ENCODE data around the gene IDNK.

The IDNK gene

GRCh38 chr9:83646500-83647239, 23.7 kb downstream of the IDNK start:
- peaks cover 0 to 16% (median 0%) of the 10 kb centered on the region in 11 experiments; a peak in 4 of 22 replicates for H4K20me1 ChIP-seq
- H3K9me3 ChIP-seq (replicated peaks in 1 of 11): peaks cover 0 to 5% (median 3%) of the 10 kb centered on the region in 11 experiments; a peak in 9 of 22 replicates
- no peak overlapping the region for H3K4me3 ChIP-seq
- peaks cover 0 to 24% (median 11%) of the 10 kb centered on the region in 10 experiments; a peak in 11 of 20 replicates for H3K4me1 ChIP-seq
- peaks cover 11 to 51% (median 37%) of the 10 kb centered on the region in 11 experiments for H3K36me3 ChIP-seq
- no peaks in the 10 kb centered on the region for H3K27me3 ChIP-seq
- H3K9ac ChIP-seq: no peak overlapping the region
- H3K4me2 ChIP-seq: peak overlapping the region in 2 of 11 experiments; percentile 5 to 6; a peak in 3 of 22 replicates
- TF ChIP-seq Cebpa-rat (IDR thresholded peaks at IDR 0.05): no peak
- no peak overlapping the region for H3K27ac ChIP-seq

- Histone ChIP-seq H3K4me1 (peaks cover 0 to 30% (median 15%) of the 10 kb centered on the region in 10 experiments; a peak in 15 of 20 replicates), H3K27ac (no peak overlapping the region), H4K20me1 (peaks cover 0 to 25% (median 0%) of the 10 kb centered on the region in 11 experiments; a peak in 6 of 22 replicates), H3K9ac (no peak overlapping the region), H3K36me3 (peaks cover 35 to 75% (median 61%) of the 10 kb centered on the region in 11 experiments), H3K4me2 (no peak overlapping the region), H3K4me3 (no peak overlapping the region), H3K9me3 (replicated peaks in 1 of 11) (peaks cover 4 to 29% (median 19%) of the 10 kb centered on the region in 11 experiments; a peak in 18 of 22 replicates), H3K27me3 (no peaks in the 10 kb centered on the region)
- TF ChIP-seq Cebpa-rat (IDR thresholded peaks at IDR 0.05): no peak
These were observed 26.1 kb downstream of the IDNK start for GRCh38 chr9:83649080-83649479.

- H3K4me2 ChIP-seq: no peak overlapping the region
- no peak overlapping the region for H3K9ac ChIP-seq
- H3K27me3 ChIP-seq: no peaks in the 10 kb centered on the region
- no peak overlapping the region for H3K4me3 ChIP-seq
- H3K4me1 ChIP-seq: peaks cover 0 to 27% (median 14%) of the 10 kb centered on the region in 10 experiments; a peak in 15 of 20 replicates
- H4K20me1 ChIP-seq: peaks cover 0 to 25% (median 0%) of the 10 kb centered on the region in 11 experiments; a peak in 6 of 22 replicates
- peaks cover 40 to 79% (median 66%) of the 10 kb centered on the region in 11 experiments for H3K36me3 ChIP-seq
- no peak for TF ChIP-seq Cebpa-rat (IDR thresholded peaks at IDR 0.05)
- peaks cover 4 to 32% (median 19%) of the 10 kb centered on the region in 11 experiments; a peak in 18 of 22 replicates for H3K9me3 ChIP-seq (replicated peaks in 1 of 11)
- H3K27ac ChIP-seq: no peak overlapping the region
These were observed 26.6 kb downstream of the IDNK start for GRCh38 chr9:83649515-83649914.

GRCh38 chr9:83651558-83651957, 28.6 kb downstream of the IDNK start:
- Histone ChIP-seq H3K9ac (no peak overlapping the region), H3K4me2 (no peak overlapping the region), H4K20me1 (peaks cover 0 to 30% (median 0%) of the 10 kb centered on the region in 11 experiments; a peak in 4 of 22 replicates), H3K4me3 (no peak overlapping the region), H3K4me1 (peaks cover 0 to 32% (median 10%) of the 10 kb centered on the region in 10 experiments; a peak in 13 of 20 replicates), H3K27me3 (no peaks in the 10 kb centered on the region), H3K36me3 (peaks cover 60 to 89% (median 80%) of the 10 kb centered on the region in 11 experiments), H3K27ac (no peak overlapping the region), H3K9me3 (replicated peaks in 1 of 11) (peaks cover 4 to 36% (median 19%) of the 10 kb centered on the region in 11 experiments; a peak in 18 of 22 replicates)
- TF ChIP-seq Cebpa-rat (IDR thresholded peaks at IDR 0.05): no peak

- no peaks in the 10 kb centered on the region for H3K27me3 ChIP-seq
- H4K20me1 ChIP-seq: peaks cover 0 to 30% (median 0%) of the 10 kb centered on the region in 11 experiments; a peak in 4 of 22 replicates
- no peak overlapping the region for H3K9ac ChIP-seq
- H3K4me2 ChIP-seq: no peak overlapping the region
- no peak for TF ChIP-seq Cebpa-rat (IDR thresholded peaks at IDR 0.05)
- H3K36me3 ChIP-seq: peaks cover 67 to 92% (median 84%) of the 10 kb centered on the region in 11 experiments
- no peak overlapping the region for H3K27ac ChIP-seq
- no peak overlapping the region for H3K4me3 ChIP-seq
- H3K4me1 ChIP-seq: peaks cover 0 to 35% (median 6%) of the 10 kb centered on the region in 10 experiments; a peak in 11 of 20 replicates
- peaks cover 4 to 36% (median 19%) of the 10 kb centered on the region in 11 experiments; a peak in 18 of 22 replicates for H3K9me3 ChIP-seq (replicated peaks in 1 of 11)
These were observed 29.5 kb downstream of the IDNK start for GRCh38 chr9:83652433-83652832.

- H3K27ac ChIP-seq: no peak overlapping the region
- TF ChIP-seq Cebpa-rat (IDR thresholded peaks at IDR 0.05): no peak
- H3K4me3 ChIP-seq: no peak overlapping the region
- peaks cover 4 to 36% (median 19%) of the 10 kb centered on the region in 11 experiments; a peak in 18 of 22 replicates for H3K9me3 ChIP-seq (replicated peaks in 1 of 11)
- H3K27me3 ChIP-seq: no peaks in the 10 kb centered on the region
- H3K36me3 ChIP-seq: peaks cover 88 to 100% (median 99%) of the 10 kb centered on the region in 11 experiments
- no peak overlapping the region for H3K4me2 ChIP-seq
- peaks cover 0 to 34% (median 0%) of the 10 kb centered on the region in 11 experiments; a peak in 5 of 22 replicates for H4K20me1 ChIP-seq
- peaks cover 0 to 35% (median under 1%) of the 10 kb centered on the region in 10 experiments; a peak in 6 of 20 replicates for H3K4me1 ChIP-seq
- no peak overlapping the region for H3K9ac ChIP-seq
These were observed 32.5 kb downstream of the IDNK start for GRCh38 chr9:83655433-83655832.

GRCh38 chr9:83656032-83656680, 33.2 kb downstream of the IDNK start:
- Histone ChIP-seq H3K4me3 (no peak overlapping the region), H3K4me1 (peaks cover 0 to 32% (median 0%) of the 10 kb centered on the region in 10 experiments; a peak in 6 of 20 replicates), H3K27me3 (no peaks in the 10 kb centered on the region), H4K20me1 (peaks cover 0 to 27% (median 0%) of the 10 kb centered on the region in 11 experiments; a peak in 5 of 22 replicates), H3K27ac (no peak overlapping the region), H3K4me2 (no peak overlapping the region), H3K9me3 (replicated peaks in 1 of 11) (peaks cover 4 to 36% (median 19%) of the 10 kb centered on the region in 11 experiments; a peak in 18 of 22 replicates), H3K9ac (no peak overlapping the region), H3K36me3 (peaks cover 89 to 100% (median 98%) of the 10 kb centered on the region in 11 experiments)
- TF ChIP-seq Cebpa-rat (IDR thresholded peaks at IDR 0.05): no peak

GRCh38 chr9:83656952-83657351, 34.0 kb downstream of the IDNK start:
- Histone ChIP-seq H3K4me2 (no peak overlapping the region), H3K36me3 (peaks cover 89 to 100% (median 98%) of the 10 kb centered on the region in 11 experiments), H3K9me3 (replicated peaks in 1 of 11) (peaks cover under 1 to 31% (median 15%) of the 10 kb centered on the region in 11 experiments; a peak in 18 of 22 replicates), H3K4me3 (no peak overlapping the region), H3K27me3 (no peaks in the 10 kb centered on the region), H4K20me1 (peaks cover 0 to 24% (median 0%) of the 10 kb centered on the region in 11 experiments; a peak in 4 of 22 replicates), H3K9ac (no peak overlapping the region), H3K4me1 (peaks cover 0 to 29% (median 0%) of the 10 kb centered on the region in 10 experiments; a peak in 6 of 20 replicates), H3K27ac (no peak overlapping the region)
- no peak for TF ChIP-seq Cebpa-rat (IDR thresholded peaks at IDR 0.05)
